Activated gamma-delta T cell treated with Interleukin-2 at 50 U/mL for 16 hours (primary cell): ENCODE results near the gene SLC29A3.

Source experiments
- DNase-seq: peaks from one replicate; pipeline ENCODE4 v3.0.0-alpha.2; 2020

SLC29A3 gene

GRCh38 chr10:71325267-71325666 lies 6.2 kb downstream of the SLC29A3 start:
- no peak for DNase-seq

- DNase-seq = no peak
Observed at GRCh38 chr10:71326464-71326881, 7.4 kb downstream of the SLC29A3 start.

- DNase-seq = no peak
Observed at GRCh38 chr10:71330789-71331404, 11.8 kb downstream of the SLC29A3 start.

- no peak for DNase-seq
Observed at GRCh38 chr10:71331736-71332135, 12.7 kb downstream of the SLC29A3 start.

- DNase-seq = no peak
Observed at GRCh38 chr10:71332466-71332865, 13.4 kb downstream of the SLC29A3 start.

- DNase-seq = no peak
Observed at GRCh38 chr10:71333129-71333887, 14.2 kb downstream of the SLC29A3 start.

GRCh38 chr10:71334221-71334791 lies 15.2 kb downstream of the SLC29A3 start:
- DNase-seq = no peak

- no peak for DNase-seq
Observed at GRCh38 chr10:71335173-71335708, 16.2 kb downstream of the SLC29A3 start.

- DNase-seq = no peak
Observed at GRCh38 chr10:71336632-71337031, 17.6 kb downstream of the SLC29A3 start.

GRCh38 chr10:71337219-71337701 lies 18.2 kb downstream of the SLC29A3 start:
- no peak for DNase-seq

GRCh38 chr10:71338728-71339495 lies 19.9 kb downstream of the SLC29A3 start:
- DNase-seq = no peak

- no peak for DNase-seq
Observed at GRCh38 chr10:71339796-71340589, 20.9 kb downstream of the SLC29A3 start.

- no peak for DNase-seq
Observed at GRCh38 chr10:71342573-71343391, 23.7 kb downstream of the SLC29A3 start.

GRCh38 chr10:71343392-71343773 lies 24.3 kb downstream of the SLC29A3 start:
- DNase-seq = no peak

- DNase-seq = no peak
Observed at GRCh38 chr10:71344154-71344925, 25.3 kb downstream of the SLC29A3 start.

- DNase-seq = no peak
Observed at GRCh38 chr10:71344993-71345480, 26.0 kb downstream of the SLC29A3 start.

GRCh38 chr10:71345694-71346093 lies 26.6 kb downstream of the SLC29A3 start:
- DNase-seq = no peak

GRCh38 chr10:71346731-71347130 lies 27.7 kb downstream of the SLC29A3 start:
- no peak for DNase-seq

GRCh38 chr10:71347587-71348395 lies 28.7 kb downstream of the SLC29A3 start:
- no peak for DNase-seq
